Measurements from ENCODE around the gene PPP6R2.
A peak's percentile ranks its signal among the peaks of the same experiment; 100 is the strongest.

The PPP6R2 gene

DNA sequence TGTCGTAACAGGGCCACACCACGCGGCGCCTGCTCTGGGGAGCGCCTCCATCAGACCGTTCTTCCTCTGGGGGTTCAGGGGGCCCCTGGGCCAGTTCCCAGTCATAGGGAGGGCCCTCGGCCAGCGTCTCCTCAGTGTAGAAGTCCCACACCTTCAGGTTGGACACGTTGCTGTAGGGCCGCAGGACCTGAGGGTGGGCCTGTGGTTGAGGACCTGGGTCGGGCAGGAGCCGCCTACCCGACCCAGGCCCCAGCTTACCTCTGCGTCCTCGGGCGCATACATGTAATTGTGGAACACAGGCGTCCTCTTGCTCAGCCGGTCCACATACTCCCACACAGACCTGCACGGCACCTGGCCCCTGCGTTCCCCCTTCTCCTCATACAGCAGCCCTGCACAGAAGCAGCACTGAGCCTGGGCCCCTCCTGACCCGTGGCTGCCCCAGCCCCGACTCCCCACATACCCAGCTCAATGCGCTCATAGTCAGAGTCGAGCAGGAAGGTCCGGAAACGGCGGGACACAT is 111.5 kb downstream of the PPP6R2 start:
- DNase-seq: no peak

DNA sequence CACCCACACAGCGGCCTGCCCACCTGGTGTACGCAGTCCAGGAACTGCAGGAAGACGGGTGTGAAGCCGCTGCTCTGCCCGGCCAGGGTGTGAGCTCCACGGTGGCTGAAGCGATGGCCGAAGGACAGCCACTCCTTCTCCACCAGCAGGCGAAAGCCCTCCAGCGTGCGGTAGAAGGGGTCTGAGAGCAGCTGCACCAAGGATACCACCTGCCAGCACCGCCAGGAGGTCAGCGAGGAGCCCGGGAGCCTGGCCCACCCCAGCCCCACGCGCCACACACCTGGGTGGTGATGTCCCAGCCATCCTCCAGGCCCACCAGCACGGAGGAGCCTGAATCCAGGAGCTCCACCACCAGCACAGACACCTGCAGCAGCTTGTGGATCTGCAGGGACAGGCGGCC is 112.1 kb downstream of the PPP6R2 start:
- no peak for DNase-seq

DNA sequence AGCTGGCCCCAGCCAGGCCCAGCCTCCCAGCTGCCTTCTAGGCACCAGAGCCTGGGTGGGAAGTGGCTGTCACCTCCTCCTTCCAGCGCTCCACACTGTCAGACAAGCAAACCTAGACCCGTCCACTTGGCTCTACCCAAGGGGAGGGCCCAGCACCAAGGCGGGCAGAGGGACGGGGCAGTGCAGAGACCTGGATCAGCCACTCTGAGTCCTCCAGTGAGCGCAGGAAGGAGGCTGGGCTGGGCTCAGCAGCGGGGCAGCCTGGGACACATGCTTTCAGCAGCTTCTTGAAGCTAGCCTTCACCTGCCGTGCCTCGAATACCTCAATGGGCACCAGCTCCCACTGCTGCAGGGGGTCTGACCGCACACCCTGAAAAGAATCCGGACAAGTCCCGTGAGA is 112.9 kb downstream of the PPP6R2 start:
- no peak for DNase-seq

DNA sequence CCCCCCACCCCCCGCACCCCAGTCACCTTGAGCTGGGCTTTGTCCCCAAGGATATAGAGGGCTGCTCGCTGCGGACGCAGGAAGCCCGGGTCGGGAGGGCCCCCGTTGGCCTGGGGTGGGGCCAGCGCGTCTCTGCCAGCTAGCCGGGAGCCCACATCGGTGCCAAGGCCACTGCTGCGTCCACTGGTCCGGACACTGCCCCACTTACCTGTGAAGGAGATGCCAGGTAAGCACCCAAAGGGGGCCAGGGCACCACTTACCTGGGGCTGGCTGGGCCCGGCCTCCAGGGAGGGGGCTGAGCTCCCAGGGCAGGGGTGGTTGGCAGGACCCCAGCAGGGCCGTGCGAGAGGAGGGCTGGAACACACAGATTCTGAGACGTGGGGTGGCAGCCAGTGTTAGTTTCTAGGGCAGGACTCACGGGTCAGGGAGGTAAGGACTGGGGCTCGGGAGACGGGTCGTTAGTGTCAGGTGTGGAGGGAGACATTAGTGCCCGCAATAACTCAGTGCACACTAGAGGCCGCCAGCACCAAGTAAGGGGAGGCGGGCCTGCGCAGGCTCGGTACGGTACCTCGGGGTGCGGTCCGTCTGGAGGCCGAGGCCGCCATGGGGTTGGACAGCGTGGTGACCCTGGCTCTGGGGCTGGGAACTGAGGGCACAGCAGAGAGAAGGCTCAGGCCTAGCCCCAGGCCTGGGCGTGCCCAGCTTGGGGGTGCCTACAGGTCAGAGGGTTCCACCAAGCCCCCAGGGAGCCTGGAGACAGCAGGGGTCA is 113.5 kb downstream of the PPP6R2 start:
- no peak for DNase-seq

DNA sequence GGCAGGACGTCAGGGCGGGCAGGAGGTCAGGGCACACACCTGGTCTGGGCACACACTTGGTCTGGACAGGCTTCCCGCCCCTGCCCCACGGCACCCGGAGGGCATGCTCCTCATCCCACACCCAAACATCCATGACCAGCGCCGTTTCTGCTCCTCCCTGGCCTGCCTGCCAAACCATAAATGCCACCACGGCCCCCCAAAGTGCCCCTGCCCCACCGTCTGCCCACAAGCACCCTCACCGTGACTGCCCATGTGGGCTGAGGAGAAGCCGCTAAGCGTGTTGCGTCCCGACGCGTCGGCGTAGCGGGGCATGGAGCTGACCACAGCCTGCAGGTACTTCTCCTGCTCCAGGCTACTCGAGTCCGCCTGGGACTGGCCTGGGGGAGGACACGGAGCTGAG is 115.9 kb downstream of the PPP6R2 start:
- DNase-seq: no peak

DNA sequence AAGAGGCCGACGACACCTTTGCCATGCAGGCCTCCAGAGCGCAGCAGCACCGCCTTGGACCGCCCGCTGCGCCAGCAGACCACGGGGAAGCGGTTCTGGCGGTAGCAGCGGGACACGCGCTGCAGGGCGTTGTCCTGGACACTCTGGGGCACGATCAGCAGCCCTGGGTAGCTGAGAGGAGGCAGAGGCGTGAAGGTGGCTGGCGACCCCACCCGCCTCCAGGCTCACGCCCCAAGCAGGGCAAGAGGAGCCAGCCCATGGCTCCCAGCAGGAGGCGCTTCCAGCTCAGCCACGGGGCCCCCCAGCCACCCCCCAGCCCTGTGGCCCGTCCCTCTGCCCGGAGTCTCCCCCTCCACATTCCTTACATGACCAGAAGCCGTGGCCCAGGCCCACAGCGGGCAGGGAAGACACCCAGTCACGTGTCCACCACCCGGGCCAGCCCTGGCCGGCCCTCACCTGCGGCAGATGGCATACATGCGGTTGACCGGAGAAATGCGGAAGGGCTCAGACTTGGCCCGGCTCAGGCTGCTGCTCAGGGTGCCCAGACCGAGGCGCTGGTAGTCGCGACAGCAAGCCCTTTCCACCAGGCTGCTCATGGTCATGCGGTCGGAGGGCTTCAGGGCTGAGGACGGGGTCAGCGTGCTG is 116.5 kb downstream of the PPP6R2 start:
- DNase-seq: no peak

DNA sequence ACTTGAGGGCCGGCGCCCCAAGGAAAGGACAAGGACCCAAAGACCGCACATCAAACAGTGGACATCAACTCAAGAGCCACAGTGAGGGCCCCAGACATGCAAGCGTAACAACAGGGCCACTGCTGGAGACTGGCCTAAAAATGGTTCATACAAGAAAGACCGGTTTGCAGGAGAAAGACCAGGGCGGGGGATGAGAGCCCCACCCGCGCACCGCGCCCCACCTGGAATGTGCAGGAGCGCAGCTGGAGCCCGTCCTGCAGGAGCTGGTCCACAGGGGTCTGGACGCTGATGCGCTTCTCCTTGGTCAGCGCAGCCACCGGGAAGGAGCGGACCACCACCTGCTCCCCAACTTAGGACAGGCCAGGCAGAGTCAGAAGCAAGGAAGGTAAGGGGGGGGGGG is 117.8 kb downstream of the PPP6R2 start:
- DNase-seq: no peak

DNA sequence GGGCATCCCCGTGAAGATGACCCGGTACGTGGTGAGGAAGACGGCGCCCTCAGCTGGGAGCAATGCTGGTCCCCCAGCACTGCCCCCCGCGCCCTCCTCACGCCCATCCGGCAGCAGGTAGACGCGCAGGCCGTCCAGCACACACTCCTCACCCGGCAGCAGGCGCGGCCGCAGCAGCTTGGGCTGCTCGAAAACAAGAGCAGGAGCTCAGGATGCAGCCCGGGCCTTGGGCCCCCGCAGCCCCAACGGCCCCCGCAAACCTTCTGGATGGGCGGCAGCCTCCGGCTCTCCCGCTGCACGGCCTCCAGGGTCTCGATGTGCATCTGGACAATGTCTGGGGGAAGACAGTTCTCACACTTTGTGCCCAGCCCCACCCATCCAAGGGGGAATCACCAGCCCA is 118.4 kb downstream of the PPP6R2 start:
- no peak for DNase-seq

DNA sequence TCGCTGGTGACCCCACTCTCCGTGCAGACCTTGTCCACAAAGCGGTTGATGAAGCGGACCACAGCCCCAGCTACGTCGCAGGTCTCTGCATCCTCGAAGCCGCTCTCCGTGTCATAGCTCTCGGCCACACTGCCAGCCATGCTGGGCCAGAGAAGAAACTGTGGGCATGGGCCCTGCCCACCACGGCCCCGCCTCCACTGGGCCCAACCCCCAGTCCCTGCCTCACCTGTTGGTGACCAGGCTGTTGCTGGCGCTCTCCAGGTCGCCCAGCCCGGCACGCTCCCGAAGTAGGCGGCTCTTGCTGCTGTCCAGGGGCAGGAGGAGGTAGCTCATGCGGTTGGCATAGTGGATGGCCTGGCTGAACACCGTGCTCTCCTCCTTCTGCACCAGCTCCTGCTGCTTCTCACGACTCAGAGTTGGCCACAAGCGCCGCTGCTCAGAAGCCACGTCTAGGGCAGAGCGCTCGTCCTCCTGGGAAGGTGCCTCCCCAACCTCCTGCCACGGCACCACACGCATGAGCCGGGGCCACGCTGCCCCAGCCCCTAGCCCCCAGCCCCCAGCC is 118.9 kb downstream of the PPP6R2 start:
- DNase-seq: no peak

DNA sequence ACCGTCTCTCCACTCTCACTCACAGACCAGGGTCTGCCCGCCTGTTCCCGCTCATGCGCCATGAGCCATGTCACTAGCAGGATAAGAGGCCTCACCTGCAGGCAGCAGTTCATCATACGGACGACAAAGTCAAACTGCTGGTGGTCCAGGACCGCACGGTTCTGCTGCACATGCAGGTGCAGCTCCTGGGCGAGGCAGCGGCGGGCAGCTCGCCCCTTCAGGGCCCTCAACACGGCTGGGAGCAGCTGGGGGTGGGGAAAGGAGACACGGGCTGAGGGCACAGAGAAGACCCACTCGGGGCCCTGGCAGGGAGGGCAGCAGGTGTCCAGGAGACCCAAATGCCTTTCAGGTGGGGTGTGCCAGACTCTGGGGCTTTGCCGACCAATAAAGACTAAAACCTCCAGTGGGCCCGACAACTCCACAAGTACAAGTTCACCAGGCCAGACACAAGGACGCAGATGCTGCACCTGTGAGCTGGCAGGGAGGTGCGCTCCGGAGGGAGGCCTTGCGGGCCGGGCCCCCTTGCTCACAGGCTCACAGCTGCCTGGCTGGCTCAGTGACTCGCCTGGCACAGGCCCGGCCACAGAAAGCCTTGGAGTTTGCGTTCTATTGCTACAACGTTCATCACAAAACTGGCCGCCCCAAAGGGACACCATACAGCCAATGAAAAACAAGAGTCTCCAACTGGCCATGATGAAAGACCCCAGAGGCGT is 120.2 kb downstream of the PPP6R2 start:
- DNase-seq: no peak

DNA sequence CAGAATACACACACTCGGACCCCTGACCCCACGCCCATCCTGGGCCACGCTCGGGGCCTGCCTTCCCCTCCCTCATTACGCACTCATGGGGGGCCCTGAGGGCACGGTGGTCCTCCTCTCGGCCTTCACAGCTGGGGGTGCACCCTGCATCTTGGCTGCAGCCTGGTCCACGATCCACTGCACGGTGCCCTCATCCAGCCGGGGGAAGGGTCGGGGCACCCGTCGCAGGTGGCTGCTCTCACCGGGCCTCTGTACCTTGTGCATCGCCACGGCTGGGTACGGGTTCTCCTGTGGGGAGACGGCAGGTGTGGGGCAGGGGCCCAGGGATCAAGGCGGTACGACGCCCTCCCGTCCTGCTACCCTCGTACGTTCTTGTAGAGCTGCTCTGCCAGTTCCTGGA is 121.3 kb downstream of the PPP6R2 start:
- DNase-seq: no peak

DNA sequence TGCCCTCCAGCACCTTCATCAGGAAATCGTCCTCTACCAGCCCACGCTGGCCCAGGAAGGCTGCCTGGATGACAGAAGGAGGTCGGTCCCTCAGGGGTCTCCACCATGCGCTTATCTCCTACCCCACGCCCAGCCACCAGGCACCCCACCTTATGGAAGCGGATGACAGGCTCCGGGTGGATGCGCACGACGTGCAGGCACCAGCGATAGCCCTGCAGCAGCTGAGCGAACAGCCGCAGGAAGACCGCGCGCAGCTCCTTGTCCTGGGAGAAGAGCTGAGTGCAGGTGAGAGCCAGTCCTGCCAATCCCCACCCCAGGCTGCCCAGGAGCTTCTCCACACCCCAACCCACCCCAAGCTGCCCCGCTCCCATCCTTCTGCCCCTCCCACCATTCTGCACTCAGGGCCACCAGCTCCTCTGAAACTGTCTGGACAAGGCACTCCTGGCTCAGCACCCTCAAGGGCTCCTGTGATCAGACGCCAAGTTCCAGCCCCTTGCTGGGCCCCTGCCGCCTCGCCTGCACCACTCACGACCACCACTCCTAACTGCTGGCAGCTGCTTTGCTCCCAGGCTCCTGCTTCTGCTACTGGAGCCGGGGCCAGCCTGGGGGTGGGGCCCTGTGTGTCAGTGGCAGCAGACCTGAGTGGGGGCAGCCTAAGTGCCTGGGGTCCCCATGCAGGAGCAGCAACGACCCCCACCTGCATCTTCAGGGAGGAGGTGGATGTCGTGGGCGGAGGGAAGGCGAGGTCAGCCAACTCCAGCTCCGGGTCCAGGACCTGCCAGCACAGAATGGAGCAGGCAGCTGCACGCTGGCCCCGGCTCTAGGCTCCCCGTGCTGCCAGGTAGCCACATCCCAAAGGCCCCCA is 122.2 kb downstream of the PPP6R2 start:
- DNase-seq: no peak

DNA sequence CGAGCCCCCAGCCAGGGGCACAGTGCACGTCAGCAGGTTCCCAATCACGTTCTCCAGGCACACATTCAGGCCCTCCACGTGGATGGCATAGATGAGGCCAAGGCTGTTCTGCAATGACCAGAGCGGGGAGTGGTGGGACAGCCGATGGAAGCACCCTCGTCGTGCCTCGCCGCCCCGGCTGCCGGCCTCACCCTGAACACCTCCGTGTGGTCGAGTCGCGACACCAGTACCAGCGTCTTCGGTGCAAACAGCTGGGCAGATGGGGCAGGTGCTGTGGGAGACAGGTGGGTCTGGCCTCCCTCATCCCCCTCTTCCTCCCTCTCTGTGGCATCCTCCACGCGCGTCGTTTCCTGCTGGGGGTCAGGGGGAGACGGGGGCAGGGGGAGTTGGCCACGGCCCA is 124.2 kb downstream of the PPP6R2 start:
- no peak for DNase-seq

DNA sequence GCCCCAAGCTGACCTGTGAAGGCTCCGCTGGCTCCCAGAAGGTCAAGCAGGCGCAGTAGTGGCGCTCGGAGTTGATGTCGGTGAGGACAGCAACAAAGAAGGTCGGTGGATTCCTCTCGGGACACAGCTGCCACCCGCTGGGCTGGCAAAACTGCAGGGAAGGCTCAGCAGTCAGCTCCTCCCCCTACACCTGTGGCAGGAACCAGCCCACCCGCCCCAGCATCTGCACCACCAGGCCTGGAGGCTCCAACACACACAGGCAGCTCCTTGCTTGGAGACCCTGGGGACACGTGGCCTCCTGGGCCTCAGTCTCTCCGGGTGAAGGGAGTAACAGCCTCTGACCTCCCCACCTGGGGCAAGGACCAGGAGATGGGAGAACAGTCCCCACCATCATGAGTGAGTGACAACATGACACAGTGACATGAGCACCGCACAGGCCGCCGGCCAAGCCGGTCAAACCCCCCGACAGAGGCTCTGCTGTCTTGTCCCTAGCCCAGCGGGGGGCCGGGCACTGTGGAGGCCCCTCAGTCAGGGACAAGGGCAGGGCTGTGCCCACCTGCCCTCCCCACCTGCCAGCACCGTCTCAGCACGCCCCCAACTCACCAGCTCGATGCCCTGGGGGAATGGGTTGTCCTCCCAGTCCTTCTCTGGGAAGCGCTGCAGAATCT is 124.8 kb downstream of the PPP6R2 start:
- DNase-seq: no peak

DNA sequence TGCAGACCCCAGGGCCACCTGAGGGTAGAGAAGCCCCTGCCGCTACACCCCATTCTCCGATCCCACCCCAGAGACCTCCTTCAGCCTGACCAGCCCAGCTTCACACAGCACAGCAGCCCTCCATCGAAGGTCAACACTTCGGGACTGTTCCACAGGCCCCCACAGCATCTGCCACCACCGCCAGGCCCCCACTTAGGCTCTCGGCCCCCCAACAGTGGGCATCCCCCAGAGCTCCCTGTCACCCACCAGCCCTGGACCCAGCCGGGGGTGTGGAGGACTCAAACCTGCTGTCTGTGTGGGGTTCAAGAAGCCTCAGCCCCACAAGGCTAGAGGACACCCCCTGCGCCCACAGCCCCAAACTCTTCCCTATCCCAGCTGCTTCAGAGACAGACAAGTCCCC is 125.5 kb downstream of the PPP6R2 start:
- no peak for DNase-seq

DNA sequence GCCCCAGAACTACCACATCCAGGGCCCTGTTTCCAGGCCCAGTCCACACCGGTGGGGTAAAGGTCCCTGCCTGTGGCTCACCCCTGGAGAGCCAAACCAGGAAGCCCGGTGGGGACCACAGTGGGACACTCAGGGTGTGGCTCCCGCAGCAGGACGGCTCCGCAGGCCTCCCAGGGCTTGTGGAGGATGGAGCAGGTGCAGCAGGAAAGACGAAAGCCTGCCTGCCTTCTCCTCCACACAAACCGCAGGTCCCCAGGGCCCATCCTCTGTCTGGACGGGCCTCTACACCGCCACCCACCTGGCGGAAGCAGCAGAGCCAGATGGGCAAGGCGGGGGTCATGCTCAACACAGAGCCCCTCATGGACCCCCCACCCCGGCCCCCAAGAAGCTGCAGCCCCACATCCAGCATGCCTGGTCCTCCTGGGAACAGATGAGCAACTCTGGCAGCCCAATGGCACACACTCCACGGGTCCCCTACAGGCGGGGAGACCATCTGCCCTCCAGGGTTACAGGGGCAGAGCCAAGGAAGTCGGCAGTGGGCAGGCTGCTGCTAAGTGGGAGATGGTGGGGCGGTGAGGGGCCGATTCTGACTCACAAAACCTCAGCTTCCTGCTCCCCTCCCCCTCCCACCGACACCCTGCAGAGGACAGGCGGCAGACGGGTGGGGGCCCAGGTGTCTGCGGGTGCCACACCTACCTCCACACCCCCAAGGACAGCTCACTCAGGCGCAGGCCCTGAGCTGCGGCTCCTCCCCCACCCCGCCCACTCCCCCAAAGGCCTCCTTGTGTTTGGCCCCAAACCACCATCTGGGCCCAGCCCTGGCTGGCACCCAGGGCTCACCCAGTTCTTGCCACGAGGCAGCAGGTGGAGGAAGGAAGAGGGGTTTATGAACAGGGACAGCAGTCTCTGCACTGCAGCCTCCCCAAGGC is 126.5 kb downstream of the PPP6R2 start:
- DNase-seq: peak; percentile 99

DNA sequence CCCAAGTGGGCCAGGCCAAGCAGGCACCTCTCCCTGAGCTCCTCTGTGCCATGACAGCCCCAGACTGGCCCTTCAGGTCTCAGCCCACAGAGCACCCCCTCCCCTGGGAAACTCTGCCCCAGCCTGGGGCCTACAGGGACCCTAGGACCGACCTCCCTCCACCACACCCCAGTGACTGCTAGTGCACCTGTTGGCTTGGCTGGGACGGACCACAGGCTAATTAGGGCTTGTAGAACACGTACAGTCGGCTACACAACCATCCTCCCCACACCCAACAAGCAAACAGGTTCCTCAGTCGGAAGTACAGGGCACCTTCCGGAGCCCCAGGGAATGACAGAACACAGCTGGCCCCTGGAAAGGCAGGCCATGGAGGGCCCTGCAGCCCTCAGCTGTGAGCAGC is 127.4 kb downstream of the PPP6R2 start:
- no peak for DNase-seq

DNA sequence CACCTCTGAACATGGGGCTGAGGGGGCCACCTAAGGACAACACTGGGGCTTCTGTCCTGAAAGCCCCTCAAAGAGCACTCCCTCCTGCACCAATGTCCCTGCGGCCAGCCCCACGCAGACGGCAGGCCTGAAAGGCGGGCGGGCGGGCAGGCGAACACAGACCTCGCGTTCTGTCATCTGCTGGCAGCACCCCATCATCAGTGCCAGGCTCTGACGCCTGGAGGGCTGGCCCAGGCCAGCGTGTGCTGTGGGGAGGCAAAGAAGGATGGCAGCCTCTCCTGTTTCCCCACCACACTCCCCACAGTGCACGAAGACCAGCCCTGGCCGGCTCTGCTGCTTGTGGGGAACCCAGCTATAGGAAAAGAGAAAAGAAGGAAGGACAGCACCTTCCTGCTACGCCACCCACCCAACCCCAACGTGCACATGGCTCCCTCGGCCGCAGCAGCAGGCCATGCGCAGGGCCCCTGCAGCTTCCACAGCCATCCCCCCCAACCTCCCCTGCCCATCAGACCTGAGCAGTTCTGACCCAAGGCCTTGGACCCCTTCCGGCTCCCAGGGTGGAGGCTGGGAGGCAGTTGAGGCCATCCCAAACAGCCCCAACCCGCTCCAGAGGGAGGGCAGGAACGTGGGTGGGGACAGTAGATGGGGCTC is 128.2 kb downstream of the PPP6R2 start:
- no peak for DNase-seq

DNA sequence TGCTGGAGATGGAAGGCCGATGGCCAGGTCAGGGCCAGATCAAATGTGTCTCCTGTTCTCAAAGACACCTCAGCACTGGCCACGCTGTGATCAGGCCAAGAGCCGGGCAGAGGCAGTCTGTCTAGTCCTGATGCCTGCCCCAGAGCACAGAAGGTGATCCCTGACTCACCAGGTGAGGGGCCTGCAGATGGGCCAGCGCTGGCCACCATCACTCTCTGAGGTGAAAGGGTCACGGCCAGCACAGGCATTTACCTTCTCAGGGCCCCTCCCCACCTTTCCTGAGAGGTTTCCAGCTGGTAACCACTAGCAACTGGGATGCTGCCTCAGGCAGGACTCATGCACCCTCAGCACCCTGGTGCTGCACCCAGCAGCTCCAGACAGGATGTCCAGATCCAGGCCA is 128.8 kb downstream of the PPP6R2 start:
- DNase-seq: no peak

DNA sequence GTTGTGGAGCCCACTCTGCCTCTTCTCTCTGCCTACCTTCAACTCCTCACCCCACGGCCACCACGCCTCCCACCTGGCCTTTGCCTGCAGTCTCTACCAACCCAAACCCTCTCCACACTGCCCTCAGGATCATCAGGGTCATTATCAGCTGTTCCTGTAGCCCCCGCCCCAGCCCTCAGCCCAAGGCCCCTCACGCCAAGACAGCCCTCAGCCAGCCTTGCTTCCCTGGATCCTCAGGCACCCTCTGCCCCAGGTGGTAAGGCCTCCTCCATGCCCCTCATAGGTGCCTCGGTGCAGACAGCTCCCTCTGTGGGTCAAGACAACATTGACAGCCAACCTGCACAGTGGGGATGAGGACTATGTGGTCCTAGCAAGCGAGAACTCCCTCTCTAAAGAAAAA is 130.0 kb downstream of the PPP6R2 start:
- peak; percentile 37 for DNase-seq
